ENCODE data around the gene PRKD2.
"Not testable (repeated sequence)": the region's sequence is repeated elsewhere in the genome, so short reads cannot be mapped to it uniquely, and the experiment has no call there.

The PRKD2 gene

GRCh38 chr19:46629546-46630025, 87.3 kb downstream of the PRKD2 start:
- peak in 1 of 2 donors; percentile 86 for DNase-seq (ENCODE audit: low read depth in 2 of 2)
- H3K4me3 ChIP-seq (replicated peaks in 1 of 2; ENCODE audit: low read depth in 2 of 2, low read length in 2 of 2): no peak overlapping the region
- TF ChIP-seq, protein P1, sequence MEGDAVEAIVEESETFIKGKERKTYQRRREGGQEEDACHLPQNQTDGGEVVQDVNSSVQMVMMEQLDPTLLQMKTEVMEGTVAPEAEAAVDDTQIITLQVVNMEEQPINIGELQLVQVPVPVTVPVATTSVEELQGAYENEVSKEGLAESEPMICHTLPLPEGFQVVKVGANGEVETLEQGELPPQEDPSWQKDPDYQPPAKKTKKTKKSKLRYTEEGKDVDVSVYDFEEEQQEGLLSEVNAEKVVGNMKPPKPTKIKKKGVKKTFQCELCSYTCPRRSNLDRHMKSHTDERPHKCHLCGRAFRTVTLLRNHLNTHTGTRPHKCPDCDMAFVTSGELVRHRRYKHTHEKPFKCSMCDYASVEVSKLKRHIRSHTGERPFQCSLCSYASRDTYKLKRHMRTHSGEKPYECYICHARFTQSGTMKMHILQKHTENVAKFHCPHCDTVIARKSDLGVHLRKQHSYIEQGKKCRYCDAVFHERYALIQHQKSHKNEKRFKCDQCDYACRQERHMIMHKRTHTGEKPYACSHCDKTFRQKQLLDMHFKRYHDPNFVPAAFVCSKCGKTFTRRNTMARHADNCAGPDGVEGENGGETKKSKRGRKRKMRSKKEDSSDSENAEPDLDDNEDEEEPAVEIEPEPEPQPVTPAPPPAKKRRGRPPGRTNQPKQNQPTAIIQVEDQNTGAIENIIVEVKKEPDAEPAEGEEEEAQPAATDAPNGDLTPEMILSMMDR (IDR thresholded peaks at IDR 0.05; ENCODE audit: low read depth, low read length): no peak

GRCh38 chr19:46628970-46629369, 87.9 kb downstream of the PRKD2 start:
- not testable (repeated sequence) for H3K4me3 ChIP-seq (replicated peaks in 1 of 2; ENCODE audit: low read depth in 2 of 2, low read length in 2 of 2); DNase-seq (ENCODE audit: low read depth in 2 of 2)

- no peak for DNase-seq (ENCODE audit: low read depth in 2 of 2)
These were observed 90.5 kb downstream of the PRKD2 start for GRCh38 chr19:46626446-46626845.

GRCh38 chr19:46625731-46626130, 91.2 kb downstream of the PRKD2 start:
- TF ChIP-seq, protein P1 (IDR thresholded peaks at IDR 0.05; ENCODE audit: low read depth, low read length): no peak
- DNase-seq (ENCODE audit: low read depth in 2 of 2): no peak
- H3K4me3 ChIP-seq (replicated peaks in 1 of 2; ENCODE audit: low read depth in 2 of 2, low read length in 2 of 2): no peak overlapping the region

More at GRCh38 chr19:46626446-46626845, 90.5 kb downstream of the PRKD2 start:
- TF ChIP-seq, protein P1 (IDR thresholded peaks at IDR 0.05; ENCODE audit: low read depth, low read length): no peak
- no peak overlapping the region for H3K4me3 ChIP-seq (replicated peaks in 1 of 2; ENCODE audit: low read depth in 2 of 2, low read length in 2 of 2)

- peak within 1 kb of the TSS; percentile 44 to 62 for H3K4me3 ChIP-seq (replicated peaks in 1 of 2; ENCODE audit: low read depth in 2 of 2, low read length in 2 of 2)
- peak; percentile 89 to 91 for DNase-seq (ENCODE audit: low read depth in 2 of 2)
- TF ChIP-seq, protein P1 (IDR thresholded peaks at IDR 0.05; ENCODE audit: low read depth, low read length): no peak
These were observed 91.8 kb downstream of the PRKD2 start, which contains the start of gene PTGIR for GRCh38 chr19:46624958-46625661. PTGIR (minus strand) TSS chr19:46625089; CDS start chr19:46624225, 864 bp downstream.

Measured in cardiac fibroblast (primary cell).